Measurements from ENCODE around the gene FAT1. TPM values are rescaled to one million over a fixed set of nuclear protein-coding genes. Genes with fewer than 3 reads are reported as not detected.
"Not testable (repeated sequence)": the region's sequence is repeated elsewhere in the genome, so short reads cannot be mapped to it uniquely, and the experiment has no call there.

Gene FAT1
- not detected for total RNA-seq

- DNase-seq, result no peak
Measured at GRCh38 chr4:186723292-186724057, at the start of gene FAT1. Gene FAT1 (minus strand): TSS chr4:186723856. CDS start chr4:186709827, 14,029 bp downstream.

- no peak for DNase-seq
Measured at GRCh38 chr4:186772936-186773487, 49.4 kb upstream of the FAT1 start.

GRCh38 chr4:186771624-186772023, 48.0 kb upstream of the FAT1 start:
- no peak for DNase-seq

GRCh38 chr4:186770481-186771175, 47.0 kb upstream of the FAT1 start:
- DNase-seq, result no peak

GRCh38 chr4:186767794-186768193, 44.1 kb upstream of the FAT1 start:
- DNase-seq, result no peak

- DNase-seq, result no peak
Measured at GRCh38 chr4:186765673-186766546, 42.3 kb upstream of the FAT1 start.

GRCh38 chr4:186765138-186765537, 41.5 kb upstream of the FAT1 start:
- no peak for DNase-seq

GRCh38 chr4:186764457-186764856, 40.8 kb upstream of the FAT1 start:
- no peak for DNase-seq

GRCh38 chr4:186762865-186763264, 39.2 kb upstream of the FAT1 start:
- no peak for DNase-seq

- DNase-seq, result no peak
Measured at GRCh38 chr4:186762361-186762760, 38.7 kb upstream of the FAT1 start.

GRCh38 chr4:186761956-186762355, 38.3 kb upstream of the FAT1 start:
- DNase-seq, result not testable (repeated sequence)

GRCh38 chr4:186761393-186761792, 37.7 kb upstream of the FAT1 start:
- no peak for DNase-seq

GRCh38 chr4:186760576-186760975, 36.9 kb upstream of the FAT1 start:
- no peak for DNase-seq

- DNase-seq, result no peak
Measured at GRCh38 chr4:186759990-186760389, 36.3 kb upstream of the FAT1 start.

GRCh38 chr4:186758929-186759682, 35.5 kb upstream of the FAT1 start:
- DNase-seq, result no peak

GRCh38 chr4:186757696-186758355, 34.2 kb upstream of the FAT1 start:
- DNase-seq, result no peak

- DNase-seq, result not testable (repeated sequence)
Measured at GRCh38 chr4:186756550-186756949, 32.9 kb upstream of the FAT1 start.

GRCh38 chr4:186755550-186756519, 32.2 kb upstream of the FAT1 start:
- no peak for DNase-seq

- DNase-seq, result no peak
Measured at GRCh38 chr4:186754976-186755375, 31.3 kb upstream of the FAT1 start.

- DNase-seq, result no peak
Measured at GRCh38 chr4:186752325-186752724, 28.7 kb upstream of the FAT1 start.

Data from effector CD4-positive, alpha-beta T cell (primary cell).